Prostate gland (tissue), 2 donors: ENCODE results near the gene YEATS2. TPM values are rescaled to one million over a fixed set of nuclear protein-coding genes. Genes with fewer than 3 reads are reported as not detected.
"Not testable (repeated sequence)": the region's sequence is repeated elsewhere in the genome, so short reads cannot be mapped to it uniquely, and the experiment has no call there.

Experiments
- DNase-seq: peaks from one replicate; pipeline ENCODE4 v3.0.0-alpha.2; 2019; ENCODE audit warnings: low spot score
- H3K27ac ChIP-seq, 2 donors: fragments of 200-600 bp; sonication (generic); 2 replicates each; pipeline ENCODE4 v1.5.1; 2017 to 2019
- H3K27me3 ChIP-seq: fragments of 200-600 bp; sonication (generic); replicated peaks from 2 replicates; pipeline ENCODE4 v1.5.1; 2019; ENCODE audit not compliant: insufficient read depth
- H3K36me3 ChIP-seq, 2 donors: fragments of 200-600 bp; sonication (generic); 1 replicate in 1 of 2; 2 replicates in 1 of 2; pipeline versions ENCODE4 v1.5.1 to v1.8.1; 2017 to 2019
- H3K4me1 ChIP-seq: fragments of 200-600 bp; sonication (generic); replicated peaks from 2 replicates; pipeline ENCODE4 v1.5.1; 2019
- H3K4me3 ChIP-seq, 2 donors: fragments of 200-600 bp; sonication (generic); 2 replicates each; pipeline ENCODE4 v1.5.1; 2017 to 2019
- H3K9me3 ChIP-seq: fragments of 200-600 bp; sonication (generic); 2 replicates; pipeline ENCODE4 v1.5.1; 2017
- CTCF ChIP-seq, 4 experiments: fragments of 200-600 bp in 2 of 4; fragments of 450-650 bp in 2 of 4; sonication (generic) in 2 of 4; IDR thresholded peaks; 1 replicate in 3 of 4; 2 replicates in 1 of 4; pipeline ENCODE4 v1.5.1; 2016 to 2019; ENCODE audit warnings: antibody characterized with exemption in 4 of 4, mild to moderate bottlenecking in 2 of 4, moderate library complexity in 2 of 4
- POLR2A ChIP-seq: fragments of 450-650 bp; IDR thresholded peaks from one replicate; pipeline ENCODE4 v1.6.1; 2016; ENCODE audit warnings: antibody characterized with exemption, mild to moderate bottlenecking
- POLR2AphosphoS5 ChIP-seq: sonication (generic); formaldehyde crosslinking; IDR thresholded peaks from one replicate; pipeline ENCODE4 v1.6.1; 2017; ENCODE audit warnings: antibody characterized with exemption
- WGBS: methylation state at CpG from one replicate; pipeline ENCODE4 v1.1.5; 2018; 5-methylcytosine and 5-hydroxymethylcytosine counted together
- intact Hi-C: fragments of 100-400 bp; cut with DNase I; formaldehyde crosslinking; loops from one replicate; pipeline ENCODE4 v1.14.2; 2022
- total RNA-seq, 2 donors: library from RNA; depleted of rRNA; stranded (reverse); fragments of >200 nt; gene quantifications; one replicate each; pipeline ENCODE4 v1.1.0, GENCODE V29; 2016

The YEATS2 gene
- total RNA-seq, 2 donors from 2014 or later, result 24.1 to 24.8 TPM

- no peaks in the 10 kb centered on the region for H3K9me3 ChIP-seq
- 11% methylated on average over 3 of the region's 3 CpGs for WGBS
- no peak overlapping the region for H3K4me3 ChIP-seq
- no peak for DNase-seq
- H3K4me1 ChIP-seq, result no peaks in the 10 kb centered on the region
- H3K36me3 ChIP-seq, result peaks cover under 1 to 2% of the 10 kb centered on the region in 2 donors
- H3K27me3 ChIP-seq, result no peaks in the 10 kb centered on the region
- intact Hi-C loops, result no loop called here
- no peak overlapping the region for H3K27ac ChIP-seq
- no peak for TF ChIP-seq POLR2AphosphoS5
- no peak for TF ChIP-seq POLR2A
- TF ChIP-seq CTCF (IDR thresholded peaks at IDR 0.05), result no peak
Observed at GRCh38 chr3:183662099-183662498, 35.5 kb upstream of the YEATS2 start.

- no peaks in the 10 kb centered on the region for H3K27me3 ChIP-seq
- peak overlapping the region in 1 of 2 donors; percentile 24 for H3K27ac ChIP-seq
- no peaks in the 10 kb centered on the region for H3K4me1 ChIP-seq
- TF ChIP-seq CTCF (IDR thresholded peaks at IDR 0.05) (no peak), POLR2AphosphoS5 (peak; percentile 22)
- DNase-seq, result no peak
- H3K9me3 ChIP-seq, result no peaks in the 10 kb centered on the region
- WGBS, result 22% methylated on average over 3 of the region's 3 CpGs
- intact Hi-C loops, result no loop called here
- H3K4me3 ChIP-seq, result no peak overlapping the region
- H3K36me3 ChIP-seq, result peaks cover 5 to 6% of the 10 kb centered on the region in 2 donors
Observed at GRCh38 chr3:183664913-183665381, 32.6 kb upstream of the YEATS2 start.

GRCh38 chr3:183680061-183680460, 17.5 kb upstream of the YEATS2 start:
- Histone ChIP-seq H3K27me3 (no peaks in the 10 kb centered on the region), H3K27ac (no peak overlapping the region), H3K36me3 (no peaks in the 10 kb centered on the region), H3K9me3 (no peaks in the 10 kb centered on the region), H3K4me1 (no peaks in the 10 kb centered on the region), H3K4me3 (no peak overlapping the region)
- WGBS, result 92% methylated on average over 3 of the region's 3 CpGs
- intact Hi-C loops, result no loop called here
- DNase-seq, result no peak
- TF ChIP-seq POLR2A, result no peak
- no peak for TF ChIP-seq CTCF (IDR thresholded peaks at IDR 0.05)
- no peak for TF ChIP-seq POLR2AphosphoS5

- Histone ChIP-seq H3K36me3 (no peaks in the 10 kb centered on the region), H3K4me3 (no peak overlapping the region), H3K27me3 (no peaks in the 10 kb centered on the region), H3K4me1 (no peaks in the 10 kb centered on the region), H3K27ac (no peak overlapping the region), H3K9me3 (no peaks in the 10 kb centered on the region)
- no peak for TF ChIP-seq CTCF (IDR thresholded peaks at IDR 0.05)
- no peak for TF ChIP-seq POLR2A
- TF ChIP-seq POLR2AphosphoS5, result no peak
- intact Hi-C loops, result no loop called here
- 82% methylated on average over 6 of the region's 6 CpGs for WGBS
- DNase-seq, result no peak
Observed at GRCh38 chr3:183687705-183688104, 9.9 kb upstream of the YEATS2 start.

- Histone ChIP-seq H3K27me3 (no peaks in the 10 kb centered on the region), H3K36me3 (no peaks in the 10 kb centered on the region), H3K4me1 (no peaks in the 10 kb centered on the region), H3K27ac (no peak overlapping the region), H3K4me3 (no peak overlapping the region), H3K9me3 (no peaks in the 10 kb centered on the region)
- TF ChIP-seq POLR2AphosphoS5, result peak; percentile 76
- no peak for TF ChIP-seq POLR2A
- 55% methylated on average over 3 of the region's 3 CpGs for WGBS
- DNase-seq, result peak; percentile 41
- intact Hi-C loops, result no loop called here
Observed at GRCh38 chr3:183688874-183689273, 8.7 kb upstream of the YEATS2 start.

GRCh38 chr3:183689621-183690020, 8.0 kb upstream of the YEATS2 start:
- 97% methylated on average over 5 of the region's 5 CpGs for WGBS

More at GRCh38 chr3:183689621-183690020, 8.0 kb upstream of the YEATS2 start:
- H3K4me1 ChIP-seq, H3K4me3 ChIP-seq, H3K9me3 ChIP-seq, intact Hi-C loops, H3K27ac ChIP-seq, DNase-seq, H3K36me3 ChIP-seq, H3K27me3 ChIP-seq: not testable (repeated sequence)
